Neural progenitor cell (in vitro differentiated cells): ENCODE measurements around the gene PTP4A2.

Source experiments
- CTCF ChIP-seq: fragments of 200-600 bp; sonication (generic); IDR thresholded peaks from 2 replicates; pipeline ENCODE4 v1.5.1; 2017; ENCODE audit warnings: antibody characterized with exemption, mild to moderate bottlenecking
- EZH2 ChIP-seq: fragments of 200-600 bp; sonication (generic); IDR thresholded peaks from 2 replicates; pipeline ENCODE4 v1.6.1; 2017; ENCODE audit warnings: antibody characterized with exemption, mild to moderate bottlenecking, moderate library complexity
- EZH2phosphoT487 ChIP-seq: fragments of 200-600 bp; sonication (generic); IDR thresholded peaks from 2 replicates; pipeline ENCODE4 v1.6.1; 2017; ENCODE audit warnings: antibody characterized with exemption

DNA sequence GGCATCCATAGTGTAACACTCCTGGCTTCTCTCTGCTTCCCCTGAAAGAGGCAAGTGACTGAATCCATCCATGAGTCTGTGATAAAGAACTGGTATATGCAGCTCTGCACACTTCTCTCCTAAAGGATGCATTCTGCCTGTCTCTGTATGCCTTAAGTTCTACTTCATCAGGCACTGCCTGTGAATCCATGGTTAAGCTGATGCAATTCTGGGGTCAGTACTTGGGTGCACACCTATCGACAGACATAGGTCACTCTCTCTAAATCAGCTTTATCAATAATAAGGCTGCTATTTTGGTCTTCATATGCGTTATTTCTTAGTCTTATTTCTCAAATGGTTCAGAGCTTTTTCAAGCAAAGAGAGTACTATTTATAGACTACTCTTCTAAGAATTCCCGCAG, 32.7 kb upstream of the PTP4A2 start:
- no peak for TF ChIP-seq CTCF
- no peak for TF ChIP-seq EZH2
- no peak for TF ChIP-seq EZH2phosphoT487
